Measurements from ENCODE around the gene WDFY3.

Gene WDFY3

DNA sequence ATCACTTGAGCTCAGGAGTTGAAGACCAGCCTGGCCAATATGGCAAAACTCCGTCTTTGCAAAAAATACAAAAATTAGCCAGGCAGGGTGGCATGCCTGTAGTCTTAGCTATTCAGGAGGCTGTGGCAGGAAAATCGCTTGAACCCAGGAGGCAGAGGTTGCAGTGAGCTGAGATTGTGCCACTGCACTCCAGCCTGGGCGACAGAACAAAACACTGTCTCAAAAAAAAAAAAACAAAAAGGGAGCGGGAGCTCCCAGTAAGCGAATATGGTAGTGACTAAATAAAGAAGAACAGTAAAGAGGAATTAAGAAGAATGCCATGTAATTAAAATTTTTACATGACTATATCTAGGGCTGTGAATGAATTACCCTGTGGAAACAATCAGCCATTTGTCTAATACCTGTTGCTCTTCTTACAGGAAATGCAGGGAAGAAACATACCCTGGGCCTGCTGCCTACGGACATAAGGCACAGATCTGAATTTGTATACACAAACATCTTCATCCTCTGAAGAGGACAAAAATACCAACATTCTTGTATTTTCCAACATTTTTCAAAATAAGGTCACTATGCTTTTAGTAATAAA is 11.4 kb downstream of the WDFY3 start:
- H3K4me2 ChIP-seq (ENCODE audit: low read length) = no peak overlapping the region
- H3K79me2 ChIP-seq = peaks cover 13% of the 10 kb centered on the region
- no peaks in the 10 kb centered on the region for H3K36me3 ChIP-seq (ENCODE audit: control insufficient read depth, insufficient read depth, low read length)
- H2AFZ ChIP-seq = no peak overlapping the region
- H3K4me1 ChIP-seq = peaks cover 4% of the 10 kb centered on the region
- H3K27ac ChIP-seq = no peak overlapping the region
- H3K27me3 ChIP-seq (ENCODE audit: control insufficient read depth, insufficient read depth, low read length) = no peaks in the 10 kb centered on the region
- H3K9ac ChIP-seq = no peak overlapping the region
- H3K4me3 ChIP-seq (ENCODE audit: low read depth, low read length) = no peak overlapping the region
- H3K9me3 ChIP-seq (ENCODE audit: control insufficient read depth, low read length) = no peaks in the 10 kb centered on the region
- TF ChIP-seq, protein P1, sequence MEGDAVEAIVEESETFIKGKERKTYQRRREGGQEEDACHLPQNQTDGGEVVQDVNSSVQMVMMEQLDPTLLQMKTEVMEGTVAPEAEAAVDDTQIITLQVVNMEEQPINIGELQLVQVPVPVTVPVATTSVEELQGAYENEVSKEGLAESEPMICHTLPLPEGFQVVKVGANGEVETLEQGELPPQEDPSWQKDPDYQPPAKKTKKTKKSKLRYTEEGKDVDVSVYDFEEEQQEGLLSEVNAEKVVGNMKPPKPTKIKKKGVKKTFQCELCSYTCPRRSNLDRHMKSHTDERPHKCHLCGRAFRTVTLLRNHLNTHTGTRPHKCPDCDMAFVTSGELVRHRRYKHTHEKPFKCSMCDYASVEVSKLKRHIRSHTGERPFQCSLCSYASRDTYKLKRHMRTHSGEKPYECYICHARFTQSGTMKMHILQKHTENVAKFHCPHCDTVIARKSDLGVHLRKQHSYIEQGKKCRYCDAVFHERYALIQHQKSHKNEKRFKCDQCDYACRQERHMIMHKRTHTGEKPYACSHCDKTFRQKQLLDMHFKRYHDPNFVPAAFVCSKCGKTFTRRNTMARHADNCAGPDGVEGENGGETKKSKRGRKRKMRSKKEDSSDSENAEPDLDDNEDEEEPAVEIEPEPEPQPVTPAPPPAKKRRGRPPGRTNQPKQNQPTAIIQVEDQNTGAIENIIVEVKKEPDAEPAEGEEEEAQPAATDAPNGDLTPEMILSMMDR (IDR thresholded peaks at IDR 0.05) = no peak

- Histone ChIP-seq H3K4me2 (ENCODE audit: low read length) (no peak overlapping the region), H3K27ac (no peak overlapping the region), H3K9ac (no peak overlapping the region), H3K79me2 (peaks cover 16% of the 10 kb centered on the region), H3K4me3 (ENCODE audit: low read depth, low read length) (no peak overlapping the region), H3K4me1 (no peaks in the 10 kb centered on the region), H3K27me3 (ENCODE audit: control insufficient read depth, insufficient read depth, low read length) (no peaks in the 10 kb centered on the region), H3K9me3 (ENCODE audit: control insufficient read depth, low read length) (no peaks in the 10 kb centered on the region), H2AFZ (no peak overlapping the region), H3K36me3 (ENCODE audit: control insufficient read depth, insufficient read depth, low read length) (no peaks in the 10 kb centered on the region)
- TF ChIP-seq, protein P1 (IDR thresholded peaks at IDR 0.05) = no peak
These were observed 13.7 kb downstream of the WDFY3 start for GRCh38 chr4:84952776-84953175.

DNA sequence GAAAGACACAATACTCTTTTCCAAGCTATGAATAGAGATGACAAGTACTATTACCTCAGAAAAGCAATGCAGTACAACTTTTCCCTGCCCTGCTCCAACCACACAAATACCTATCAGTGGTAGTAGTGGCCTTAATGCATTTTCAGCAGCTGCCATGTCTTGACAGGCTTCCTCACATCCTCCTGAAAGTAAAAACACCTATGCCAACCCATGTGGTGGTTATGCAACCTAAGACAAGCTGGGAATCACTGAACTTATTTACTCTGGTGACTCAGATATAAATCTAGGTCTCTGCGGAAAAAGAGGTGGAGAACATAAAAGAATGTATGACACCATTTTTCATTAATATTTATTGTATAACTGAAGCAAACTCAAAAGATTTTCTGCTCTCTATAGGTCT is 14.5 kb downstream of the WDFY3 start:
- no peaks in the 10 kb centered on the region for H3K27me3 ChIP-seq (ENCODE audit: control insufficient read depth, insufficient read depth, low read length)
- no peak overlapping the region for H3K4me3 ChIP-seq (ENCODE audit: low read depth, low read length)
- TF ChIP-seq, protein P1 (IDR thresholded peaks at IDR 0.05) = no peak
- no peaks in the 10 kb centered on the region for H3K4me1 ChIP-seq
- no peaks in the 10 kb centered on the region for H3K9me3 ChIP-seq (ENCODE audit: control insufficient read depth, low read length)
- no peak overlapping the region for H3K27ac ChIP-seq
- H3K79me2 ChIP-seq = peaks cover 18% of the 10 kb centered on the region
- H2AFZ ChIP-seq = no peak overlapping the region
- no peak overlapping the region for H3K4me2 ChIP-seq (ENCODE audit: low read length)
- no peaks in the 10 kb centered on the region for H3K36me3 ChIP-seq (ENCODE audit: control insufficient read depth, insufficient read depth, low read length)
- no peak overlapping the region for H3K9ac ChIP-seq

DNA sequence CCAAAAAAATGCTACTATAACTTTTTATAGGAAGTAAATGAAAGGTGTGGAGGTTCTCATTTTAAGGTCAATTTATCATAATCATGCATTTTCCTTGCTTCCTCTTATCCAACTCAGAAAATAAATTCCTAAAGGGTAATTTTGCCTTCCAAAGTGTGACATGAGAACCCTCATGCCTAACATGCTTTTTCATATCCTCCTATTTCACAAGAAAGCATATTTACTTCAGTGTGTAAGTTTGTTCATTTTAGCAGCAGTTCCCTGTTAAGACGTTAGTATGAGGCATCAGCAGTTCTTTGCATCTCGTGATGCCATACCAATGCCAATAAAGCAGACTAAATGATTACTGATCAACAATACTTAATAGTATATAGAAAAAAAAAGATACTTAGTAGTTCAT is 18.4 kb downstream of the WDFY3 start:
- no peak overlapping the region for H3K4me3 ChIP-seq (ENCODE audit: low read depth, low read length)
- H3K4me1 ChIP-seq = no peaks in the 10 kb centered on the region
- H3K79me2 ChIP-seq = peaks cover 21% of the 10 kb centered on the region
- no peak overlapping the region for H3K27ac ChIP-seq
- no peaks in the 10 kb centered on the region for H3K27me3 ChIP-seq (ENCODE audit: control insufficient read depth, insufficient read depth, low read length)
- H3K9ac ChIP-seq = no peak overlapping the region
- no peak overlapping the region for H3K4me2 ChIP-seq (ENCODE audit: low read length)
- TF ChIP-seq, protein P1 (IDR thresholded peaks at IDR 0.05) = no peak
- H3K9me3 ChIP-seq (ENCODE audit: control insufficient read depth, low read length) = no peaks in the 10 kb centered on the region
- H2AFZ ChIP-seq = no peak overlapping the region
- H3K36me3 ChIP-seq (ENCODE audit: control insufficient read depth, insufficient read depth, low read length) = no peaks in the 10 kb centered on the region

- H2AFZ ChIP-seq = no peak overlapping the region
- TF ChIP-seq, protein P1 (IDR thresholded peaks at IDR 0.05) = no peak
- no peak overlapping the region for H3K9ac ChIP-seq
- H3K4me3 ChIP-seq (ENCODE audit: low read depth, low read length) = no peak overlapping the region
- no peaks in the 10 kb centered on the region for H3K4me1 ChIP-seq
- no peak overlapping the region for H3K4me2 ChIP-seq (ENCODE audit: low read length)
- H3K9me3 ChIP-seq (ENCODE audit: control insufficient read depth, low read length) = peaks cover 7% of the 10 kb centered on the region
- H3K27ac ChIP-seq = no peak overlapping the region
- H3K79me2 ChIP-seq = peaks cover 21% of the 10 kb centered on the region
- no peaks in the 10 kb centered on the region for H3K27me3 ChIP-seq (ENCODE audit: control insufficient read depth, insufficient read depth, low read length)
- H3K36me3 ChIP-seq (ENCODE audit: control insufficient read depth, insufficient read depth, low read length) = peaks cover 8% of the 10 kb centered on the region
These were observed 21.5 kb downstream of the WDFY3 start for GRCh38 chr4:84944947-84945346.
